SK-N-SH (cell line): ENCODE results near the gene FAM151A.

Source experiments
- CHD2 ChIP-seq: fragments of 150-350 bp; IDR thresholded peaks from 2 replicates; pipeline ENCODE4 v1.6.1; 2018; ENCODE audit warnings: low read length; ENCODE audit not compliant: partially characterized antibody
- EP300 ChIP-seq, 2 experiments: IDR thresholded peaks; 2 replicates each; pipeline versions ENCODE4 v1.4.0 to v1.6.1; 2012; ENCODE audit warnings: borderline replicate concordance in 1 of 2, low read depth in 1 of 2, low read length in 1 of 2
- EZH2phosphoT487 ChIP-seq: fragments of 200-600 bp; sonication (generic); IDR thresholded peaks from 2 replicates; pipeline ENCODE4 v1.6.1; 2017; ENCODE audit warnings: low read depth, mixed run types, mild to moderate bottlenecking, antibody characterized with exemption, moderate library complexity, borderline replicate concordance
- IRF3 ChIP-seq: fragments of 150-350 bp; IDR thresholded peaks from 2 replicates; pipeline ENCODE4 v1.6.1; 2016; ENCODE audit warnings: mild to moderate bottlenecking, low read depth, low read length
- POLR2AphosphoS5 ChIP-seq: IDR thresholded peaks from 2 replicates; pipeline ENCODE4 v1.6.1; 2012; ENCODE audit warnings: low read depth, low read length
- RAD21 ChIP-seq: IDR thresholded peaks from 2 replicates; pipeline ENCODE4 v1.6.1; 2012; ENCODE audit warnings: mild to moderate bottlenecking, low read length
- SIN3A ChIP-seq: IDR thresholded peaks from 2 replicates; pipeline ENCODE4 v1.6.1; 2012; ENCODE audit warnings: low read depth, mild to moderate bottlenecking, low read length, moderate library complexity, borderline replicate concordance
- SMC3 ChIP-seq: IDR thresholded peaks from 2 replicates; pipeline ENCODE4 v1.6.1; 2012; ENCODE audit warnings: low read depth, low read length, improper control_type of control experiment
- TAF1 ChIP-seq: IDR thresholded peaks from 2 replicates; pipeline ENCODE4 v1.6.1; 2012; ENCODE audit warnings: low read depth, mild to moderate bottlenecking, low read length, moderate library complexity, borderline replicate concordance
- YY1 ChIP-seq: IDR thresholded peaks from 2 replicates; pipeline ENCODE4 v1.4.0; 2012; ENCODE audit warnings: low read depth, mild to moderate bottlenecking
- TF ChIP-seq, protein P1 (sequence below): fragments of 200-600 bp; sonication (generic); IDR thresholded peaks from 2 replicates; pipeline ENCODE4 v1.6.1; 2017; ENCODE audit warnings: antibody characterized with exemption, mild to moderate bottlenecking, moderate library complexity
- TF ChIP-seq, protein P2 (sequence below): IDR thresholded peaks from 2 replicates; pipeline ENCODE4 v1.4.0; 2012; ENCODE audit warnings: low read depth, borderline replicate concordance
- TF ChIP-seq, protein P3 (sequence below): IDR thresholded peaks from 2 replicates; pipeline ENCODE4 v1.6.1; 2012; ENCODE audit warnings: mild to moderate bottlenecking, low read depth, low read length, moderate library complexity

DNA sequence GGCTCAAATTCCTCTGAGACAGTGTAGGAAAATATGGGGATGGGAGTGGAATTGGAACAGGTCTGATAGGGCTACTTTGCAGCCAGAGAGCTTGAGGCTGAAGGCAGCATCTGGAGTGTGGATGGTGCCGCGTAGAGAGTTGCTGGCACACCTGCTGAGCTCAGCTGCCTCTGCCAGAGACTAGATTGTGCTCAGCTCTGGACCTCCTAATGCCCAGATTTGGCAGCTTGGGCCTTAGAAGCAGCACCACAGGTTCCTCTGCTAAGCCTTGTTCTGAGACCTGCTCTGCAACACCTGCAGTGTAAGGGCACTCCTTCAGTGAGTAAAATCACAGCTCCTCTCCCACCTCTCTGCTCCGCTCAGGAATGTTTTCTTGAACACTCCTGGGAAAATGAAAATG lies 52.0 kb downstream of the FAM151A start:
- no peak for TF ChIP-seq YY1
- TF ChIP-seq TAF1: no peak
- TF ChIP-seq, protein P1, sequence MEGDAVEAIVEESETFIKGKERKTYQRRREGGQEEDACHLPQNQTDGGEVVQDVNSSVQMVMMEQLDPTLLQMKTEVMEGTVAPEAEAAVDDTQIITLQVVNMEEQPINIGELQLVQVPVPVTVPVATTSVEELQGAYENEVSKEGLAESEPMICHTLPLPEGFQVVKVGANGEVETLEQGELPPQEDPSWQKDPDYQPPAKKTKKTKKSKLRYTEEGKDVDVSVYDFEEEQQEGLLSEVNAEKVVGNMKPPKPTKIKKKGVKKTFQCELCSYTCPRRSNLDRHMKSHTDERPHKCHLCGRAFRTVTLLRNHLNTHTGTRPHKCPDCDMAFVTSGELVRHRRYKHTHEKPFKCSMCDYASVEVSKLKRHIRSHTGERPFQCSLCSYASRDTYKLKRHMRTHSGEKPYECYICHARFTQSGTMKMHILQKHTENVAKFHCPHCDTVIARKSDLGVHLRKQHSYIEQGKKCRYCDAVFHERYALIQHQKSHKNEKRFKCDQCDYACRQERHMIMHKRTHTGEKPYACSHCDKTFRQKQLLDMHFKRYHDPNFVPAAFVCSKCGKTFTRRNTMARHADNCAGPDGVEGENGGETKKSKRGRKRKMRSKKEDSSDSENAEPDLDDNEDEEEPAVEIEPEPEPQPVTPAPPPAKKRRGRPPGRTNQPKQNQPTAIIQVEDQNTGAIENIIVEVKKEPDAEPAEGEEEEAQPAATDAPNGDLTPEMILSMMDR: no peak
- TF ChIP-seq SIN3A: no peak
- no peak for TF ChIP-seq IRF3
- TF ChIP-seq POLR2AphosphoS5: no peak
- TF ChIP-seq CHD2: no peak
- no peak for TF ChIP-seq EP300 (IDR thresholded peaks at IDR 0.05; ENCODE audit: borderline replicate concordance in 1 of 2, low read depth in 1 of 2, low read length in 1 of 2)
- TF ChIP-seq RAD21: no peak
- TF ChIP-seq, protein P2, sequence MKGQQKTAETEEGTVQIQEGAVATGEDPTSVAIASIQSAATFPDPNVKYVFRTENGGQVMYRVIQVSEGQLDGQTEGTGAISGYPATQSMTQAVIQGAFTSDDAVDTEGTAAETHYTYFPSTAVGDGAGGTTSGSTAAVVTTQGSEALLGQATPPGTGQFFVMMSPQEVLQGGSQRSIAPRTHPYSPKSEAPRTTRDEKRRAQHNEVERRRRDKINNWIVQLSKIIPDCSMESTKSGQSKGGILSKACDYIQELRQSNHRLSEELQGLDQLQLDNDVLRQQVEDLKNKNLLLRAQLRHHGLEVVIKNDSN: no peak
- TF ChIP-seq, protein P3, sequence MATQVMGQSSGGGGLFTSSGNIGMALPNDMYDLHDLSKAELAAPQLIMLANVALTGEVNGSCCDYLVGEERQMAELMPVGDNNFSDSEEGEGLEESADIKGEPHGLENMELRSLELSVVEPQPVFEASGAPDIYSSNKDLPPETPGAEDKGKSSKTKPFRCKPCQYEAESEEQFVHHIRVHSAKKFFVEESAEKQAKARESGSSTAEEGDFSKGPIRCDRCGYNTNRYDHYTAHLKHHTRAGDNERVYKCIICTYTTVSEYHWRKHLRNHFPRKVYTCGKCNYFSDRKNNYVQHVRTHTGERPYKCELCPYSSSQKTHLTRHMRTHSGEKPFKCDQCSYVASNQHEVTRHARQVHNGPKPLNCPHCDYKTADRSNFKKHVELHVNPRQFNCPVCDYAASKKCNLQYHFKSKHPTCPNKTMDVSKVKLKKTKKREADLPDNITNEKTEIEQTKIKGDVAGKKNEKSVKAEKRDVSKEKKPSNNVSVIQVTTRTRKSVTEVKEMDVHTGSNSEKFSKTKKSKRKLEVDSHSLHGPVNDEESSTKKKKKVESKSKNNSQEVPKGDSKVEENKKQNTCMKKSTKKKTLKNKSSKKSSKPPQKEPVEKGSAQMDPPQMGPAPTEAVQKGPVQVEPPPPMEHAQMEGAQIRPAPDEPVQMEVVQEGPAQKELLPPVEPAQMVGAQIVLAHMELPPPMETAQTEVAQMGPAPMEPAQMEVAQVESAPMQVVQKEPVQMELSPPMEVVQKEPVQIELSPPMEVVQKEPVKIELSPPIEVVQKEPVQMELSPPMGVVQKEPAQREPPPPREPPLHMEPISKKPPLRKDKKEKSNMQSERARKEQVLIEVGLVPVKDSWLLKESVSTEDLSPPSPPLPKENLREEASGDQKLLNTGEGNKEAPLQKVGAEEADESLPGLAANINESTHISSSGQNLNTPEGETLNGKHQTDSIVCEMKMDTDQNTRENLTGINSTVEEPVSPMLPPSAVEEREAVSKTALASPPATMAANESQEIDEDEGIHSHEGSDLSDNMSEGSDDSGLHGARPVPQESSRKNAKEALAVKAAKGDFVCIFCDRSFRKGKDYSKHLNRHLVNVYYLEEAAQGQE: no peak
- no peak for TF ChIP-seq SMC3
- no peak for TF ChIP-seq EZH2phosphoT487
